HepG2 (cell line): ENCODE results near the gene GATAD2B. TPM values are rescaled to one million over a fixed set of nuclear protein-coding genes. Genes with fewer than 3 reads are reported as not detected.

Source experiments
- ETV5 ChIP-seq: IDR thresholded peaks from 2 replicates; pipeline ENCODE4 v1.6.1; 2018; ENCODE audit warnings: missing biosample characterization, missing genetic modification reagents, inconsistent platforms, borderline replicate concordance
- FLYWCH1 ChIP-seq: sonication (generic); formaldehyde crosslinking; IDR thresholded peaks from 2 replicates; pipeline ENCODE4 v1.8.1; 2023; ENCODE audit warnings: mild to moderate bottlenecking, missing genetic modification reagents
- ZBTB43 ChIP-seq: sonication (generic); formaldehyde crosslinking; conservative IDR thresholded peaks from 2 replicates; pipeline ENCODE4 v1.4.0; 2020; ENCODE audit warnings: missing genetic modification reagents
- ZNF576 ChIP-seq: sonication (generic); formaldehyde crosslinking; IDR thresholded peaks from 2 replicates; pipeline ENCODE4 v1.4.0; 2020; ENCODE audit warnings: mild to moderate bottlenecking, missing genetic modification reagents
- polyA plus RNA-seq, 8 experiments: library from polyadenylated mRNA; depleted of rRNA in 3 of 8; stranded (reverse) in 7 of 8; unstranded in 1 of 8; fragments of >200 nt; fragmentation: Illumina TruSeq in 4 of 8; extraction: Trizol in 4 of 8; gene quantifications; 2 replicates each; pipeline versions ENCODE4 v1.2.1 to v1.2.3, GENCODE V29; 2011 to 2016; ENCODE audit warnings: low read depth in 4 of 8, missing spikeins in 1 of 8, mixed read lengths in 1 of 8; ENCODE audit not compliant: insufficient read depth in 1 of 8
- total RNA-seq, 5 experiments: library from RNA; depleted of rRNA; stranded (reverse); fragments of >200 nt; fragmentation: Illumina TruSeq; extraction: Trizol; gene quantifications; 2 replicates each; pipeline ENCODE4 v1.2.3, GENCODE V29; 2016; ENCODE audit warnings: low read depth in 1 of 5
- TF ChIP-seq, protein P1 (sequence below): sonication (generic); formaldehyde crosslinking; IDR thresholded peaks from 2 replicates; pipeline ENCODE4 v1.8.1; 2023; ENCODE audit warnings: mild to moderate bottlenecking, missing genetic modification reagents

Gene GATAD2B
- total and polyA plus RNA-seq, 2 of the 13 experiments (the other 11 are each of a cell fraction or from before 2014, with no cell fraction given), result 3.2 to 5.2 TPM

GRCh38 chr1:153796786-153797659, 125.7 kb downstream of the GATAD2B start (continued):
- TF ChIP-seq ZNF576 (CRISPR knock-in tag) (no peak), FLYWCH1 (no peak), ETV5 (CRISPR knock-in tag) (no peak), ZBTB43 (CRISPR knock-in tag) (no peak)
- TF ChIP-seq, protein P1, sequence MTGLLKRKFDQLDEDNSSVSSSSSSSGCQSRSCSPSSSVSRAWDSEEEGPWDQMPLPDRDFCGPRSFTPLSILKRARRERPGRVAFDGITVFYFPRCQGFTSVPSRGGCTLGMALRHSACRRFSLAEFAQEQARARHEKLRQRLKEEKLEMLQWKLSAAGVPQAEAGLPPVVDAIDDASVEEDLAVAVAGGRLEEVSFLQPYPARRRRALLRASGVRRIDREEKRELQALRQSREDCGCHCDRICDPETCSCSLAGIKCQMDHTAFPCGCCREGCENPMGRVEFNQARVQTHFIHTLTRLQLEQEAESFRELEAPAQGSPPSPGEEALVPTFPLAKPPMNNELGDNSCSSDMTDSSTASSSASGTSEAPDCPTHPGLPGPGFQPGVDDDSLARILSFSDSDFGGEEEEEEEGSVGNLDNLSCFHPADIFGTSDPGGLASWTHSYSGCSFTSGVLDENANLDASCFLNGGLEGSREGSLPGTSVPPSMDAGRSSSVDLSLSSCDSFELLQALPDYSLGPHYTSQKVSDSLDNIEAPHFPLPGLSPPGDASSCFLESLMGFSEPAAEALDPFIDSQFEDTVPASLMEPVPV (CRISPR knock-in tag), result no peak
